Smooth muscle cell (in vitro differentiated cells): ENCODE results near the gene KIF3A. TPM values are rescaled to one million over a fixed set of nuclear protein-coding genes. Genes with fewer than 3 reads are reported as not detected.

Source experiments
- DNase-seq: peaks from one replicate; lab custom pipeline; 2025; ENCODE audit not compliant: unreplicated experiment; lab: John Stamatoyannopoulos, UW
- H2AFZ ChIP-seq: fragments of 200-600 bp; sonication (generic); 2 replicates; pipeline ENCODE4 v1.6.0; 2016; ENCODE audit warnings: antibody characterized with exemption, low read depth, mild to moderate bottlenecking
- H3F3A ChIP-seq: fragments of 200-600 bp; sonication (generic); 2 replicates; pipeline ENCODE4 v1.6.0; 2017; ENCODE audit warnings: antibody characterized with exemption, low read depth
- H3K27ac ChIP-seq: fragments of 200-600 bp; sonication (generic); 2 replicates; pipeline ENCODE4 v1.5.1; 2016; ENCODE audit warnings: low read depth, mild to moderate bottlenecking
- H3K27me3 ChIP-seq: fragments of 200-600 bp; sonication (generic); 2 replicates; pipeline ENCODE4 v1.6.1; 2016; ENCODE audit warnings: low read depth, mild to moderate bottlenecking
- H3K36me3 ChIP-seq: fragments of 200-600 bp; sonication (generic); 2 replicates; pipeline ENCODE4 v1.5.1; 2016; ENCODE audit warnings: low read depth
- H3K4me1 ChIP-seq: fragments of 200-600 bp; sonication (generic); 2 replicates; pipeline ENCODE4 v1.5.1; 2016; ENCODE audit warnings: low read depth
- H3K4me2 ChIP-seq: fragments of 200-600 bp; sonication (generic); 2 replicates; pipeline ENCODE4 v1.6.0; 2016; ENCODE audit warnings: mild to moderate bottlenecking
- H3K4me3 ChIP-seq: fragments of 200-600 bp; sonication (generic); 2 replicates; pipeline ENCODE4 v1.5.1; 2016; ENCODE audit warnings: mild to moderate bottlenecking
- H3K79me2 ChIP-seq: fragments of 200-600 bp; sonication (generic); 2 replicates; pipeline ENCODE4 v1.6.0; 2016; ENCODE audit warnings: low read depth, mild to moderate bottlenecking
- H3K9ac ChIP-seq: fragments of 200-600 bp; sonication (generic); 2 replicates; pipeline ENCODE4 v1.6.0; 2016; ENCODE audit warnings: low read depth
- H3K9me3 ChIP-seq: fragments of 200-600 bp; sonication (generic); replicated peaks from 2 replicates; pipeline ENCODE4 v1.5.1; 2016; ENCODE audit warnings: low read depth
- H4K20me1 ChIP-seq: fragments of 200-600 bp; sonication (generic); 2 replicates; pipeline ENCODE4 v1.6.0; 2016; ENCODE audit warnings: low read depth
- CTCF ChIP-seq: fragments of 200-600 bp; sonication (generic); IDR thresholded peaks from 2 replicates; pipeline ENCODE4 v1.5.1; 2017; ENCODE audit warnings: borderline replicate concordance, mild to moderate bottlenecking, antibody characterized with exemption; ENCODE audit not compliant: insufficient read depth, poor library complexity, severe bottlenecking
- WGBS: methylation state at CpG from one replicate; pipeline ENCODE4 v1.1.7; 2016; ENCODE audit warnings: low lambda C conversion rate; 5-methylcytosine and 5-hydroxymethylcytosine counted together
- polyA plus RNA-seq: library from polyadenylated mRNA; unstranded; fragments of >200 nt; fragmentation: Nextera tagmentation; extraction: Ambion mirVana; gene quantifications from 2 replicates; pipeline ENCODE4 v1.2.1, GENCODE V29; 2016
- total RNA-seq: library from RNA; depleted of rRNA; stranded (reverse); fragments of >200 nt; gene quantifications from 2 replicates; pipeline ENCODE4 v1.2.3, GENCODE V29; 2014

KIF3A gene
- total and polyA plus RNA-seq, 2 experiments from 2014 or later, result 12.6 to 21.4 TPM

GRCh38 chr5:132763181-132764036 lies 26.1 kb upstream of the KIF3A start:
- Histone ChIP-seq H3F3A (no peaks in the 10 kb centered on the region), H3K27ac (no peak overlapping the region), H3K9ac (no peak overlapping the region), H3K4me2 (no peak overlapping the region), H3K4me3 (no peak overlapping the region), H3K9me3 (no peaks in the 10 kb centered on the region), H2AFZ (no peak overlapping the region), H3K27me3 (no peaks in the 10 kb centered on the region), H3K4me1 (no peaks in the 10 kb centered on the region), H3K79me2 (peaks cover 18% of the 10 kb centered on the region), H3K36me3 (no peaks in the 10 kb centered on the region), H4K20me1 (peaks cover 38% of the 10 kb centered on the region)
- WGBS, result 96% methylated on average over 17 of the region's 17 CpGs
- TF ChIP-seq CTCF, result no peak
- DNase-seq, result no peak

DNA sequence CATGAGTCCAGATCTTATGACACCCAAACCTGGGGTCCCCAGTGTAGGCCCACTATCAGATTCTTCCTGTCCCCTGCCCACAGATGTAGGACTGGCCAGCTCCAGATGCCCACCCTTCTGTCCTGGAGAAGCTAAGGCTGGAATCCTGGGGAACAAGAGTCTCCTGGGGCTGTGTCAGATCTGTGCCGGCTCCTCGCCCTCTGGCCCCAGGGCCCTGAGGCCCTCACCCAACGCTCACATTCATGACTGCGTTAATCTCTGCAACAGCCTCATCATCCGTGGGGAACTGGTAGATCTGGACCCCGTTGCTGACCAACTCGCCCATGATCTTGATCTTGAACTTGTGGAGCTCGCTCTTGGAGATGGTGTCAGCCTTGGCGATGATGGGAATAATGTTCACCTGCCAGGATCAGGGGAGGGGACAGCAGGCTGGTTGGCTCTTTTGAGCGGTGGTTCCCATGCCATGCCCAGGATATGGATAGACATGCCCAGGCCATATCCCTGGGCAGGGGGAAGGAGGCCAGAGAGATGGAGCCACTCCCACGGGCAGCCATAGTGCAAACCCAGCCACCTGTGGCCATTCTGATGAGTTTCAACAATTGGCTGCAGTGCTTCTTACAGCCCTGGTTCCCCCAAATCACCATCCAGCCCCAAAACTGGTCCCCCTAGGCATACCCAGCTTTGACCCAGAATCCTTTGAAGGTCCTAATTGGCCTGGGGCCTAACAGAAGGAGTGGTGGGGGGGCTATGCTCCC lies 25.1 kb upstream of the KIF3A start:
- Histone ChIP-seq H3K4me1 (no peaks in the 10 kb centered on the region), H3K27ac (no peak overlapping the region), H3K9ac (no peak overlapping the region), H3K27me3 (no peaks in the 10 kb centered on the region), H3K4me3 (no peak overlapping the region), H3F3A (no peaks in the 10 kb centered on the region), H3K9me3 (no peaks in the 10 kb centered on the region), H2AFZ (no peak overlapping the region), H3K4me2 (no peak overlapping the region), H3K79me2 (peaks cover 13% of the 10 kb centered on the region), H3K36me3 (no peaks in the 10 kb centered on the region), H4K20me1 (peaks cover 29% of the 10 kb centered on the region)
- DNase-seq, result no peak
- no peak for TF ChIP-seq CTCF
- 94% methylated on average over 11 of the region's 11 CpGs for WGBS

GRCh38 chr5:132761321-132762240 lies 24.2 kb upstream of the KIF3A start:
- Histone ChIP-seq H3K36me3 (no peaks in the 10 kb centered on the region), H3K9ac (no peak overlapping the region), H3K9me3 (no peaks in the 10 kb centered on the region), H3K4me3 (no peak overlapping the region), H4K20me1 (peaks cover 21% of the 10 kb centered on the region), H2AFZ (no peak overlapping the region), H3K79me2 (peaks cover 5% of the 10 kb centered on the region), H3F3A (no peaks in the 10 kb centered on the region), H3K4me1 (no peaks in the 10 kb centered on the region), H3K4me2 (no peak overlapping the region), H3K27me3 (no peaks in the 10 kb centered on the region), H3K27ac (no peak overlapping the region)
- 94% methylated on average over 22 of the region's 22 CpGs for WGBS
- DNase-seq, result no peak
- TF ChIP-seq CTCF, result no peak
